H1 (cell line): ENCODE measurements around the gene CSRP1. TPM values are rescaled to one million over a fixed set of nuclear protein-coding genes. Genes with fewer than 3 reads are reported as not detected.

Experiments
- ASH2L ChIP-seq: fragments of 200-600, 300-600 bp; sonication (generic); IDR thresholded peaks from one replicate; pipeline ENCODE4 v1.7.1; 2017; ENCODE audit warnings: low read length
- ATF3 ChIP-seq: IDR thresholded peaks from 2 replicates; pipeline ENCODE4 v1.6.1; 2011; ENCODE audit warnings: low read depth, mild to moderate bottlenecking, low read length; ENCODE audit not compliant: insufficient read depth
- BCL11A ChIP-seq, 2 experiments: IDR thresholded peaks; one replicate each; pipeline ENCODE4 v1.6.1; 2011; ENCODE audit warnings: low read depth in 2 of 2, low read length in 2 of 2, mild to moderate bottlenecking in 2 of 2
- CBX5 ChIP-seq: fragments of 300-800, 300-1000 bp; sonication (generic); IDR thresholded peaks from 2 replicates; pipeline ENCODE4 v1.7.1; 2016; ENCODE audit warnings: antibody characterized with exemption, low read length, low read depth
- CEBPB ChIP-seq: IDR thresholded peaks from 2 replicates; pipeline ENCODE4 v1.6.1; 2012; ENCODE audit warnings: low read depth, low read length
- CHD2 ChIP-seq: IDR thresholded peaks from 2 replicates; pipeline ENCODE4 v1.6.1; 2012; ENCODE audit warnings: low read length, improper control_type of control experiment
- CTBP2 ChIP-seq: IDR thresholded peaks from 2 replicates; pipeline ENCODE4 v1.7.0; 2011; ENCODE audit warnings: borderline replicate concordance, mild to moderate bottlenecking, moderate library complexity, mixed read lengths, low read length; ENCODE audit not compliant: insufficient read depth, insufficient read length
- E2F6 ChIP-seq: IDR thresholded peaks from 2 replicates; pipeline ENCODE4 v1.6.1; 2012; ENCODE audit warnings: inconsistent platforms
- EGR1 ChIP-seq: IDR thresholded peaks from 2 replicates; pipeline ENCODE4 v1.6.1; 2011; ENCODE audit warnings: low read depth, low read length, borderline replicate concordance
- EP300 ChIP-seq, 2 experiments: IDR thresholded peaks; 1 replicate in 1 of 2; 2 replicates in 1 of 2; pipeline ENCODE4 v1.6.1; 2011 to 2012; ENCODE audit warnings: low read depth in 2 of 2, low read length in 2 of 2, mild to moderate bottlenecking in 2 of 2, borderline replicate concordance in 1 of 2, inconsistent platforms in 1 of 2, moderate library complexity in 1 of 2
- GTF2F1 ChIP-seq: IDR thresholded peaks from 2 replicates; pipeline ENCODE4 v1.6.1; 2012; ENCODE audit warnings: low read depth, low read length, improper control_type of control experiment, borderline replicate concordance
- HDAC6 ChIP-seq: IDR thresholded peaks from one replicate; pipeline ENCODE4 v1.7.1; 2012; ENCODE audit warnings: low read depth, mild to moderate bottlenecking, inconsistent platforms, low read length, moderate library complexity
- JUND ChIP-seq: IDR thresholded peaks from 2 replicates; pipeline ENCODE4 v1.6.1; 2011; ENCODE audit warnings: mild to moderate bottlenecking, improper control_type of control experiment, low read length
- KDM1A ChIP-seq: fragments of 200-600, 300-600 bp; sonication (generic); IDR thresholded peaks from 2 replicates; pipeline ENCODE4 v1.7.1; 2016; ENCODE audit warnings: mild to moderate bottlenecking, low read length, borderline replicate concordance
- MAFK ChIP-seq: IDR thresholded peaks from 2 replicates; pipeline ENCODE4 v1.6.1; 2012; ENCODE audit warnings: low read depth, mild to moderate bottlenecking, improper control_type of control experiment, low read length
- RBBP5 ChIP-seq: IDR thresholded peaks from 2 replicates; pipeline ENCODE4 v1.7.1; 2012; ENCODE audit warnings: low read depth, mild to moderate bottlenecking, inconsistent platforms, low read length, moderate library complexity, borderline replicate concordance
- RFX5 ChIP-seq: IDR thresholded peaks from 2 replicates; pipeline ENCODE4 v1.6.1; 2011; ENCODE audit warnings: low read depth, low read length, improper control_type of control experiment, borderline replicate concordance
- SIX5 ChIP-seq: IDR thresholded peaks from 2 replicates; pipeline ENCODE4 v1.6.1; 2011; ENCODE audit warnings: mild to moderate bottlenecking, low read depth, low read length
- SP2 ChIP-seq: IDR thresholded peaks from 2 replicates; pipeline ENCODE4 v1.6.1; 2012; ENCODE audit warnings: mild to moderate bottlenecking, low read length, inconsistent platforms
- SP4 ChIP-seq: IDR thresholded peaks from 2 replicates; pipeline ENCODE4 v1.6.1; 2012; ENCODE audit warnings: low read length, inconsistent platforms
- SUZ12 ChIP-seq: fragments of 200-600 bp; sonication (generic); IDR thresholded peaks from 2 replicates; pipeline ENCODE4 v1.6.1; 2012; ENCODE audit warnings: mild to moderate bottlenecking, inconsistent platforms, low read length, moderate library complexity, mixed read lengths
- TBP ChIP-seq: IDR thresholded peaks from 2 replicates; pipeline ENCODE4 v1.6.1; 2011; ENCODE audit warnings: low read depth, low read length, improper control_type of control experiment
- TCF12 ChIP-seq: IDR thresholded peaks from 2 replicates; pipeline ENCODE4 v1.6.1; 2011; ENCODE audit warnings: low read depth, mild to moderate bottlenecking, low read length
- ZNF274 ChIP-seq: IDR thresholded peaks from 2 replicates; pipeline ENCODE4 v1.7.0; 2012; ENCODE audit warnings: low read length, borderline replicate concordance; ENCODE audit errors: extremely low read depth
- polyA plus RNA-seq, 7 experiments: library from polyadenylated mRNA; depleted of rRNA in 3 of 7; stranded (reverse) in 5 of 7; unstranded in 2 of 7; fragments of >200 nt in 5 of 7; fragments of 200-250 nt in 2 of 7; gene quantifications; 1 replicate in 5 of 7; 2 replicates in 1 of 7; 4 replicates in 1 of 7; pipeline versions ENCODE4 v1.2.1 to v1.2.3, GENCODE V29; 2011 to 2013; ENCODE audit warnings: missing spikeins in 2 of 7, mixed read lengths in 2 of 7
- total RNA-seq: library from RNA; stranded (reverse); fragmentation: NEBNext Ultra II Directional; extraction: Animal tissue kit (Norgen Biotek cat#: 25700); gene quantifications from 2 replicates; pipeline ENCODE4 v1.2.1, GENCODE V29; 2021

CSRP1 gene
- total and polyA plus RNA-seq, 2 of the 8 experiments (the other 6 are each of a cell fraction or from before 2014, with no cell fraction given) = 14.2 to 22.3 TPM

- no peak for TF ChIP-seq SIX5
- no peak for TF ChIP-seq GTF2F1
- TF ChIP-seq E2F6 = no peak; the same call in 1 of the 2 replicates
- TF ChIP-seq SP2 = no peak
- no peak for TF ChIP-seq JUND
- no peak for TF ChIP-seq RFX5
- no peak for TF ChIP-seq ATF3
- TF ChIP-seq RBBP5 = no peak; the same call in 1 of the 2 replicates
- no peak for TF ChIP-seq MAFK
- TF ChIP-seq HDAC6 = no peak
- TF ChIP-seq SP4 = no peak
- peak; percentile 51; the same call in 1 of the 2 replicates for TF ChIP-seq SUZ12
- TF ChIP-seq ASH2L = peak; percentile 65
- TF ChIP-seq TBP = no peak
- no peak for TF ChIP-seq EP300 (IDR thresholded peaks at IDR 0.05; ENCODE audit: borderline replicate concordance in 1 of 2, low read depth in 2 of 2, low read length in 2 of 2)
- TF ChIP-seq KDM1A = no peak
- no peak for TF ChIP-seq ZNF274
- no peak for TF ChIP-seq CBX5
- no peak for TF ChIP-seq BCL11A (IDR thresholded peaks at IDR 0.05; ENCODE audit: low read depth in 2 of 2, low read length in 2 of 2)
- TF ChIP-seq EGR1 = no peak
- TF ChIP-seq CTBP2 = no peak
- no peak for TF ChIP-seq CEBPB
- no peak for TF ChIP-seq CHD2
- no peak for TF ChIP-seq TCF12
These were observed 32.0 kb upstream of the CSRP1 start, which contains the start of gene NAV1 (continued) for GRCh38 chr1:201538612-201539551.
